AG10803 (cell line): ENCODE results near the gene IFT88.

Experiments
- DNase-seq: peaks from one replicate; pipeline ENCODE4 v3.0.0; 2010; ENCODE audit warnings: low read depth
- H3K4me3 ChIP-seq: 2 replicates; pipeline ENCODE4 v1.5.1; 2011; ENCODE audit warnings: mild to moderate bottlenecking, low read length, control low read depth
- CTCF ChIP-seq: conservative IDR thresholded peaks from 2 replicates; pipeline ENCODE4 v1.5.1; 2011; ENCODE audit warnings: mild to moderate bottlenecking, low read length, control low read depth, inconsistent platforms

Gene IFT88

GRCh38 chr13:20525601-20526544 lies 41.1 kb upstream of the IFT88 start, which contains the start of gene CRYL1:
TSS of gene CRYL1 (minus strand) at chr13:20525857. CDS start at chr13:20525794, 63 bp downstream.
- TF ChIP-seq CTCF, result no peak
- H3K4me3 ChIP-seq, result peak within 1 kb of the TSS; percentile 82
- DNase-seq, result peak; percentile 48

GRCh38 chr13:20526664-20527063 lies 40.3 kb upstream of the IFT88 start:
- DNase-seq, result peak; percentile 5
- H3K4me3 ChIP-seq, result peak overlapping the region; percentile 82
- TF ChIP-seq CTCF, result no peak

- DNase-seq, result no peak
- no peak for TF ChIP-seq CTCF
- no peak overlapping the region for H3K4me3 ChIP-seq
Measured at GRCh38 chr13:20528452-20528851, 38.5 kb upstream of the IFT88 start.

GRCh38 chr13:20534038-20534608 lies 32.8 kb upstream of the IFT88 start:
- DNase-seq, result no peak
- TF ChIP-seq CTCF, result no peak
- no peak overlapping the region for H3K4me3 ChIP-seq

GRCh38 chr13:20536992-20537391 lies 30.0 kb upstream of the IFT88 start:
- no peak for TF ChIP-seq CTCF
- no peak overlapping the region for H3K4me3 ChIP-seq
- DNase-seq, result no peak

GRCh38 chr13:20544201-20544923 lies 22.6 kb upstream of the IFT88 start:
- no peak for TF ChIP-seq CTCF
- no peak overlapping the region for H3K4me3 ChIP-seq
- no peak for DNase-seq
